Measurements from ENCODE around the gene PCDHA8. TPM values are rescaled to one million over a fixed set of nuclear protein-coding genes. Genes with fewer than 3 reads are reported as not detected.

Gene PCDHA8
- total RNA-seq, 1 donor from 2014 or later: 0.15 TPM

Other genes with a start within 250 kb of the PCDHA8 start
- 0.44 and 0.50 TPM in 2 replicates for gene CD14, start 208.0 kb upstream of the PCDHA8 start, total RNA-seq
- 9.3 and 12.5 TPM in 2 replicates for gene TMCO6, start 201.7 kb upstream of the PCDHA8 start, total RNA-seq
- gene NDUFA2, start 193.6 kb upstream of the PCDHA8 start, total RNA-seq: 45.8 and 46.8 TPM in 2 replicates
- gene IK, start 193.4 kb upstream of the PCDHA8 start, total RNA-seq: 93.3 and 136 TPM in 2 replicates
- 34.9 and 36.7 TPM in 2 replicates for gene WDR55, start 176.3 kb upstream of the PCDHA8 start, total RNA-seq
- gene DND1, start 167.6 kb upstream of the PCDHA8 start, total RNA-seq: 0.17 and 0.29 TPM in 2 replicates
- gene HARS1, start 149.8 kb upstream of the PCDHA8 start, total RNA-seq: 70.6 and 73.6 TPM in 2 replicates
- 32.7 and 40.9 TPM in 2 replicates for gene HARS2, start 149.7 kb upstream of the PCDHA8 start, total RNA-seq
- 51.1 and 72.0 TPM in 2 replicates for gene ZMAT2, start 140.7 kb upstream of the PCDHA8 start, total RNA-seq
- under 0.01 TPM in 1 of 2 replicates, not detected in the other for gene PCDHA1, start 55.0 kb upstream of the PCDHA8 start, total RNA-seq
- 0.17 TPM in 1 of 2 replicates, not detected in the other for gene PCDHA2, start 46.3 kb upstream of the PCDHA8 start, total RNA-seq
- gene PCDHA3, start 40.1 kb upstream of the PCDHA8 start, total RNA-seq: 0.15 and 0.17 TPM in 2 replicates
- gene PCDHA4, start 34.1 kb upstream of the PCDHA8 start, total RNA-seq: 0.29 and 0.33 TPM in 2 replicates
- under 0.01 TPM in 1 of 2 replicates, not detected in the other for gene PCDHA5, start 19.6 kb upstream of the PCDHA8 start, total RNA-seq
- 0.44 and 0.50 TPM in 2 replicates for gene PCDHA6, start 13.2 kb upstream of the PCDHA8 start, total RNA-seq
- 0.29 and 0.66 TPM in 2 replicates for gene PCDHA7, start 6.9 kb upstream of the PCDHA8 start, total RNA-seq
- under 0.01 TPM in 2 replicates for gene PCDHA9, start 7.2 kb downstream of the PCDHA8 start, total RNA-seq
- under 0.01 and 0.17 TPM in 2 replicates for gene PCDHA10, start 14.7 kb downstream of the PCDHA8 start, total RNA-seq
- gene PCDHA11, start 27.8 kb downstream of the PCDHA8 start, total RNA-seq: 0.29 and 0.50 TPM in 2 replicates
- gene PCDHA12, start 34.1 kb downstream of the PCDHA8 start, total RNA-seq: under 0.01 TPM in 1 of 2 replicates, not detected in the other
- under 0.01 TPM in 2 replicates for gene PCDHA13, start 40.9 kb downstream of the PCDHA8 start, total RNA-seq
- gene PCDHAC1, start 85.1 kb downstream of the PCDHA8 start, total RNA-seq: under 0.01 TPM in 2 replicates
- under 0.01 TPM in 1 of 2 replicates, not detected in the other for gene PCDHAC2, start 125.3 kb downstream of the PCDHA8 start, total RNA-seq
- gene PCDHB1, start 210.2 kb downstream of the PCDHA8 start, total RNA-seq: not detected in 2 replicates